Measurements from ENCODE around the gene BRAF. TPM values are rescaled to one million over a fixed set of nuclear protein-coding genes. Genes with fewer than 3 reads are reported as not detected.

BRAF gene
- total and polyA plus RNA-seq, 2 of the 8 experiments (the other 6 are each of a cell fraction or from before 2014, with no cell fraction given): 11.4 to 32.6 TPM

DNA sequence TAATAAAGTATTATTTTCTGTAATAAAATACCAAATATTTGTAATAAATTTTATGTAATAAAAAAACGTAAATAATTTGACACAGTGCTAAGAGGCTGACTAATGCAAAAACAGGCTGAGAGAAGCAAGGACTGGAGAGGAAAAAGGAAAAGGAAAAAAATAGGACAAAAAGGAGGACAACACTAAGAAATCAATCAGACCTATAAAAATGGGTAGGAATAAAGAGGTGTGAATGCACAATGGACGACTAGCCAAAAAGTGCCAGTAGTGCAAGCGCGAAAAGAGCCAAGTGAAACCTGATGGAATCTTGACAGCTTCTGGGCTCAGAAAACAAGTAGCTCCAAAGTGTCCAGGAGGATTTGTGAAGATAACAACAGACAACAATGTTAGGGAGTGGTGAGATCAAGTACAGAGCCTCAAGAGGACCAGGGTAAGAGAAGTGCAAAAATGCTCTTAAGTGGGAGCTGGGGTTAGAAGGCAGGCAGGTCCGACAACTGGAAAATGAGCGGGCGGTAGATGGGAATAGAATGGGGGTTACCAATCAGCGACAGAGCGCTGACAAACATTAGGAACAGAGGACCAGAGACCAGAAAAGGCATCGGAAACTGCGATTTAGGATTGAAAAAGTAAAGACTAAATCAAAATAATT is 1.2 kb downstream of the BRAF start:
- Histone ChIP-seq H2BK5ac (ENCODE audit: low read depth, low read length) (no peak overlapping the region), H3K79me1 (ENCODE audit: low read depth, low read length) (peaks cover 3% of the 10 kb centered on the region; the same call in 1 of the 2 replicates), H4K8ac (ENCODE audit: extremely low read depth, insufficient read depth, low read length) (no peak overlapping the region), H2AFZ (ENCODE audit: low read length) (no peak overlapping the region; the same call in 1 of the 2 replicates), H3K14ac (ENCODE audit: insufficient read length) (no peak overlapping the region), H3K23ac (ENCODE audit: insufficient read length) (no peak overlapping the region), H4K5ac (ENCODE audit: insufficient read length, low read depth, low read length) (no peak overlapping the region), H3K79me2 (ENCODE audit: control insufficient read depth in 1 of 2, insufficient read depth in 2 of 2, low read length in 2 of 2) (peaks cover 4 to 54% of the 10 kb centered on the region in 2 experiments), H4K20me1 (replicated peaks in 1 of 2; ENCODE audit: control insufficient read depth in 1 of 2, insufficient read depth in 2 of 2, low read length in 2 of 2) (peaks cover 5 to 7% of the 10 kb centered on the region in 2 experiments), H3K4me3 (ENCODE audit: extremely low read depth in 1 of 4, insufficient read depth in 2 of 4, low read depth in 3 of 4, low read length in 4 of 4) (peak overlapping the region; percentile 80 to 100 (median 94)), H3K9ac (replicated peaks in 1 of 4; ENCODE audit: extremely low read depth in 1 of 4, low read depth in 3 of 4, low read length in 3 of 4) (peak overlapping the region; percentile 60 to 97 (median 87)), H3K27me3 (replicated peaks in 1 of 4; ENCODE audit: control insufficient read depth in 3 of 4, extremely low read depth in 1 of 4, insufficient read depth in 3 of 4, low read length in 3 of 4) (no peaks in the 10 kb centered on the region), H3K9me3 (ENCODE audit: insufficient read depth in 2 of 2, low read depth in 1 of 2, low read length in 1 of 2) (no peaks in the 10 kb centered on the region), H2BK12ac (ENCODE audit: low read depth, low read length) (no peak overlapping the region; the same call in 1 of the 2 replicates), H3K23me2 (ENCODE audit: low read depth, low read length) (peaks cover 4% of the 10 kb centered on the region; the same call in 1 of the 2 replicates), H3K4me2 (ENCODE audit: insufficient read depth in 1 of 2, low read depth in 2 of 2, low read length in 2 of 2) (peak overlapping the region; percentile 92 to 98), H2BK15ac (ENCODE audit: low read length) (no peak overlapping the region), H3K27ac (ENCODE audit: low read depth, low read length) (peak overlapping the region; percentile 96; the same call in 1 of the 2 replicates), H3K4me1 (replicated peaks in 1 of 4; ENCODE audit: control insufficient read depth in 3 of 4, insufficient read depth in 4 of 4, low read length in 3 of 4) (peaks cover 0 to 8% (median 0%) of the 10 kb centered on the region in 4 experiments; a peak in 3 of 7 replicates), H2BK20ac (ENCODE audit: low read length) (no peak overlapping the region), H3K18ac (ENCODE audit: extremely low read depth, low read length) (no peak overlapping the region), H2AK5ac (ENCODE audit: low read depth, low read length) (no peak overlapping the region), H3K4ac (replicated peaks; ENCODE audit: insufficient read length, low read depth, low read length) (no peak overlapping the region), H2BK120ac (replicated peaks; ENCODE audit: low read depth, low read length) (no peak overlapping the region), H4K91ac (replicated peaks; ENCODE audit: insufficient read length, low read length) (no peak overlapping the region), H3K36me3 (ENCODE audit: control insufficient read depth in 2 of 4, insufficient read depth in 4 of 4, low read length in 3 of 4) (no peaks in the 10 kb centered on the region), H3K56ac (replicated peaks; ENCODE audit: insufficient read length, low read depth, low read length) (no peak overlapping the region)
- DNase-seq (ENCODE audit: low read depth in 1 of 2, low spot score in 2 of 2) (no peak), FAIRE-seq (no peak)
- CTCF ChIA-PET (ENCODE audit: partially characterized antibody): interaction anchor here (0.6 to 1.5 kb wide), 14 partner anchors 9 to 726 kb away, joined by 3 to 7 read pairs (median 3); no protein-coding TSS in a partner anchor
- POLR2A ChIA-PET (ENCODE audit: partially characterized antibody): interaction anchor here (1.0 to 2.2 kb wide), 6 partner anchors 10 to 227 kb away, joined by 3 to 7 read pairs (median 4); partner anchors contain the start of genes MRPS33 and NDUFB2
- WGBS, 2 experiments (ENCODE audit: extremely low coverage in 1 of 2, insufficient coverage in 1 of 2, insufficient read length in 1 of 2, insufficient replicate concordance in 2 of 2, low coverage in 1 of 2, low lambda C conversion rate in 2 of 2, missing lambda C conversion rate in 1 of 2): 11% methylated on average over 11 of the region's 11 CpGs; no CpG with 5 or more reads in 1 of the 2 experiments
- TF ChIP-seq SUZ12 (IDR thresholded peaks at IDR 0.05; ENCODE audit: low read length) (no peak), SRF (IDR thresholded peaks at IDR 0.05; ENCODE audit: low read depth, low read length) (no peak), ASH2L (IDR thresholded peaks at IDR 0.05; ENCODE audit: low read length) (no peak), RBBP5 (IDR thresholded peaks at IDR 0.05; ENCODE audit: borderline replicate concordance, low read depth, low read length) (no peak), SP2 (IDR thresholded peaks at IDR 0.05; ENCODE audit: low read length) (no peak), CTBP2 (IDR thresholded peaks at IDR 0.05; ENCODE audit: borderline replicate concordance, insufficient read depth, insufficient read length, low read length) (no peak), KDM5A (IDR thresholded peaks at IDR 0.05; ENCODE audit: low read length) (no peak), SIN3A (conservative IDR thresholded peaks at IDR 0.05 in 1 of 2, IDR thresholded peaks at IDR 0.05 in 1 of 2; ENCODE audit: low read depth in 1 of 2, low read length in 2 of 2) (no peak), RXRA (IDR thresholded peaks at IDR 0.05; ENCODE audit: insufficient read depth, low read depth, low read length) (no peak)
- TF ChIP-seq, protein P1, sequence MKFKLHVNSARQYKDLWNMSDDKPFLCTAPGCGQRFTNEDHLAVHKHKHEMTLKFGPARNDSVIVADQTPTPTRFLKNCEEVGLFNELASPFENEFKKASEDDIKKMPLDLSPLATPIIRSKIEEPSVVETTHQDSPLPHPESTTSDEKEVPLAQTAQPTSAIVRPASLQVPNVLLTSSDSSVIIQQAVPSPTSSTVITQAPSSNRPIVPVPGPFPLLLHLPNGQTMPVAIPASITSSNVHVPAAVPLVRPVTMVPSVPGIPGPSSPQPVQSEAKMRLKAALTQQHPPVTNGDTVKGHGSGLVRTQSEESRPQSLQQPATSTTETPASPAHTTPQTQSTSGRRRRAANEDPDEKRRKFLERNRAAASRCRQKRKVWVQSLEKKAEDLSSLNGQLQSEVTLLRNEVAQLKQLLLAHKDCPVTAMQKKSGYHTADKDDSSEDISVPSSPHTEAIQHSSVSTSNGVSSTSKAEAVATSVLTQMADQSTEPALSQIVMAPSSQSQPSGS (IDR thresholded peaks at IDR 0.05; ENCODE audit: low read length): no peak
